Activated T-helper 9 cell treated with anti-CD3 and anti-CD28 coated beads, Interleukin-2, amount 50 U/mL, for 16 hours (primary cell): ENCODE measurements around the gene KIAA1328.
"Not testable (repeated sequence)": the region's sequence is repeated elsewhere in the genome, so short reads cannot be mapped to it uniquely, and the experiment has no call there.

ENCODE experiments used
- DNase-seq: peaks from one replicate; pipeline ENCODE4 v3.0.0-alpha.2; 2020; ENCODE audit warnings: low read depth

Gene KIAA1328

DNA sequence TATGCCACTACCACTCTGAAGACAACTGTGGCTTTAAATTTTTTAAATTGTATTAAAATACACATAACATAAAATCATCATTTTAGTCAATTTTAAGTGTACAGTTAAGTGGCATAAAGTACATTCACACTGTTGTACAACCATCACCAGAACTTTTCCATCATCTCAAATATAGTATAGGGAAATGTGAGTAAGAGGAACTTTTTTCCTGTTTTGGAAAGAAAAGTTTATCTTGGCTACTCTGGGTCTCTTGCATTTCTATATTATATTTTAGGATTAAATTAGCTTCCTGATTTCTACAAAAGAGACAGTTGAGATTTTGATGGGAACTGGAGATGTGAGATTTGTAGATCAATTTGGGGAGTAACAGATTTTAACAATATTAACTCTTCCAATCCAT is 3.4 kb upstream of the KIAA1328 start:
- no peak for DNase-seq

DNA sequence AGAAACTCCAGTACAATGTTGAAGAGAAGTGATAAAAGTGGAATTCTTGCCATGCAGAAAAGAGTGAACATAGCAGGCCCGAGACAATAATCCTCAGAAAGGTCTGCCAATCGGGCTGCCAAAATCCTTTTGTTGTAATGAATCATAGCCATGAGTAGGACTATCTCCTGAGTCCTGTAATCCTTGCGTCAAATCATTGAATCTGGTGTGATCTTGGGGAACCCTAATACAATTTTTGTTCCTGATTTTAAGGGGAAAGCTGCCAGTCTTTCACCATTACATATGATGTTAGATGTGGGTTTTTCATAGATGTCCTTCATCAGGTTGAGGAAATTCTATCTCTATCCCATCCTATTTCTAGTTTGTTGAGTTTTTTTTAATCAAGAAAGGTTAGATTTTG is 2.4 kb upstream of the KIAA1328 start:
- no peak for DNase-seq

DNA sequence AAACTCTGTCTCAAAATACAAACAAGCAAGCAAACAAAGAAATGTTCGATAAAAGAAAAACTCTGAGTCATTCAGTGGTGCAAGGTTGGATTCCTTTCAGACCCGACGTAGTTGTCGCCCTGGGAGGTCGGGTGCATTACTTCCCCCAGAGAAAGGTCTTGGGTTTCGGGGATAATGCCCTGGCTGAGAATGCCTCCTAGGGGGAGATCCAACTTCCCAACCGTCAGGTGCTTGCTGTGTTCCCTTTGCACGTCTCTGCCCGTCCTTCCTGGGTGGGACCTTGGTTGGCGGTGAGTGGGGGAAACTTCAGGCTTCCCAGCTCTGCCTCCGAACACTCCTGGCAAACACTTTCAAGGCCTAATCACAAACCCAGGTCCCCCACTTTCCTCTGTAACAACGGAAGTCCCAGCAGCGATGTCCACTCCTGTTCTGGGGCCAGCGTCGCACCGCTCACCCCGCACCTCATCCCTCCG is 734 bp upstream of the KIAA1328 start:
- no peak for DNase-seq

DNA sequence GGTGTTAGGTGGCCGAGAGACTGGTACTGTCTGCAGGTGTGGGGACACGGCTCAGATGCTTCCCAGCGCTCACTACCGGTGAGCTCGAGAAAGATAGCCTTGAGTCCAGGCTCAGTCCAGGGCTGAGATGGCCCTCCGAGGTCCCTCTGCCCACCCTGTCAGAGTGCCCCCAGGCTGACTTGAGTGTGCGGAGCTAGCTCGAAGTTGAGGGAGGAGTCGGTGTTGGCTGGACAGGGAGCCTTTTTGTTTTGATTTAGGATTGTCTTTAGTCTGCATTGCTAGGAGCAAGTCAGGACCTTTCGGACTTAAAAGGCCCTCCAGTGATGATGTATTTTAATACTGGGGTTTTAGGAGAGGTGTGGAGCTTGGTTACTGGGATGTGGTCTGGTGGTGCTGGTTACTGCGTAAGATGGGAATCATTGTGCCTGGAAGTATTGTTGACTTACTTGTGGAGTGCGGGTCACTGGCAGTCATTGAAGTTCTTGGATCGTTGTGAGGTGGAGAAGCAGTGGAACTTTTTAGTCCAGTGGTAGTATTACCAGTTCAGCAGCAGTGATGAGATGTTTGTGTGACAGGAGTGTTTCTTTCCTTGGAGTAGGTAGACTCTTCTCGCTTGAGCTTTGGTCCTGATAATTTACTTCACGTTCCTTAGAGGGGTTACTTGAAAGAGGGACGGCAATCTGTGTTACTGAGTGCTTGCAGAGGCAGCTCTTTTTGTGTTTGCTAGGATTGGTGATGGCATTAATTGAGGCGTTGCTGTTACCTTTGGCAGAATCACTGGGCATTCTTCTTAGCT is 633 bp downstream of the KIAA1328 start:
- DNase-seq = no peak

DNA sequence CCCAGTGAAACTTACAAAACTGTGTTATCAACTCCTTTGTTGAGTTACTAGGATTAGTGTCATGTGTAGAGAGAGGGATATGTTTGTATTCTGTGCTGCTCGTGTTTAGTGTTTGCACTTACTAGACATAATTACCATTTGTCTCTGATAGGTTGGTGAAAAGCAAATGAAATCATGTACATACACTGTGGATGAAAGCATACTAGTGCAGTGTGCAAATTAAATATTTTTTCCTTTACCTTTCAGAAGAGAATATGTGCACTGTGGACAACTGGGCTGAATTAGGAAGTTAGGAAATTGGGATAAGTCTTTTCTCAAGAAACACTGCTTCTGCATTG is 1.2 kb downstream of the KIAA1328 start:
- DNase-seq = no peak

DNA sequence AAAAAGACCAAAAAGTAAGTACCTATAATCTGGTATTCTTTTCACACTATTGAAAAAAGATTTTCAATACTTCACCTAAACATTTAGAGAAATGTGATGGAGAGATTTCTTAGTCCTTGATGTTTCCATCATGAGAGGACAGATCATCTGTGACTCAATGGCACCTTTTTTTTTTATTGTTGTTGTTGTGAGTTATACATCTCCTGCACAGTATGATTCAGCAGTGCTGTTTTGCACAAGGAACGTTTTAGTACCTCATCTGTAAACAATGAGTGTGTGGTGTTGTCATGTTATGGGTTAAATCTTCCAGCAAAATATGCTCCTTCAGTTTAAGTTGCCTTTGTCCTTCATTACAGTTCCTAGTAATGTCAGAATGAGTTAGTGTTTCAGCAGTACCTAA is 2.2 kb downstream of the KIAA1328 start:
- DNase-seq = no peak

DNA sequence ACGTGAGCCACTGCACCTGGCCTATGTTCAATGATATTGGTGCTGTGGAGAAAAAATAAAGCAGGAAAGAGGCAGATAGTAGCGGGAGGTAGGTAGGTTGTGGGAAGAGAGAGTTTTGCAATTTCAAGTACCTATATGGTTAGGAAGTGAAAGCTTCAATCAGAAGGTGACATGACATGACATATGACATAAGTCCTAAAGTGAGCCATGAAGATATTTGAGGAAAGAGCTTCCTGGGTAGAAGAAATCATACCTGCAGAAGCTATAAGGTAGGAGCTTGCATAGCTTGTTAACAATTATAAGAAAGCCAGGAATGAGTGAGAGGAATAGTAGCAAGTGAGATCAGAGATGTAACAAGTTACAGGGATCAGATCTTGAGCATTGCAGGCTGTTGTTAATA is 4.2 kb downstream of the KIAA1328 start:
- no peak for DNase-seq

DNA sequence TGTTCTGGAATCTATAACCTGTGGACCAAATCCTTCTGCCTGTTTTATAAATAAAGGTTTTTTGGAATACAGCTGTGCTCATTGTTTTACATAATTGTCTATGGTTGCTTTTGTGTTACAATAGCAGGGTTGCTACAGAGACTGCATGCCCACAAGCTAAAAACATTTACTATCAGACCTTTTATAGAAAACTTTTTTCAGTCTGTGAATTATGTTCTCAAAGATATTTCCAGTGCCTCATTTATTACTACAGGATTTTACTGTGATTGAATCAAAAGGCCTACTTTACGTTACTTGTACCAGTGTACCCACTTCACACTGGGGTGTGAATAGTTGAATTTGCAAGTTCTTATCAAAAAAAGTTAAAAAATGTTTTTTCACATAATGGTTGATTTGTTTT is 7.0 kb downstream of the KIAA1328 start:
- no peak for DNase-seq

DNA sequence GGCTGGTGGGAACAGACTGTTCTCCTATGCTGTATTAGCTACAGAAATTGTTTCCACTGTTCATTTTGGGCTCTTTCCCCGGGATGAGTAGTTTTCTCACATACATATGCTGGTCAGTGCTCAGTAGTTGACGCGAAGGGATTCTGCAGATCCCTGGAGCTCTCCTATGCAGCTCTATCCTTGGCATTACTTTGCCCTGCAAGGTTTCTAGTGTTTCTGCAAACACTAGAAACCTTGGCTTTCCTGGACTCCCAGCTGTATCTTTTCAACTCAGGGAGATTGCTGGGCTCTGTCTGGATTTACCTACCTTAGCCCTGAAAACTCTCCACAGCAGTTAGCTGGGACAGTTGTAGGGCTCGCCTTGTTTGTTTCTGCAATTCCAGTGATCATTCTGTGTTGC is 10.9 kb downstream of the KIAA1328 start:
- no peak for DNase-seq

DNA sequence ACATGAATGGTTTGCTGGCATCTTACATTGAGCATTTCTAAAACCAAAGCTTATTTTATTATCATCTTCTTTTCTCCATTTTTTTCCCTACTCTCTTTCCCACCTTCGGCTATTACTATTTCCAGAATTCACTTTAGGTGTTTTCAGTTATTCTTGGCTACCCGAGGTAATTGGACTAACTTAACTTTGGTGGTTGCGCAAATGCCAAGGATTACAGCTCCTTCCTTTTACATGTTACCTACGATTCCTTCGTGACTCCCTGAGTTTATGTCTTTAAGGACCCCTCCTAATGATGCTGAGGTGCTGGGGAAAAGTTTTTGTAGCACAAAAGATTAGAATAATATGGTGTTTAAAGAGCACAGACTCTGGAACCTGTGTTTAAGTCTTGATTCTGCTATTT is 14.3 kb downstream of the KIAA1328 start:
- DNase-seq = no peak

DNA sequence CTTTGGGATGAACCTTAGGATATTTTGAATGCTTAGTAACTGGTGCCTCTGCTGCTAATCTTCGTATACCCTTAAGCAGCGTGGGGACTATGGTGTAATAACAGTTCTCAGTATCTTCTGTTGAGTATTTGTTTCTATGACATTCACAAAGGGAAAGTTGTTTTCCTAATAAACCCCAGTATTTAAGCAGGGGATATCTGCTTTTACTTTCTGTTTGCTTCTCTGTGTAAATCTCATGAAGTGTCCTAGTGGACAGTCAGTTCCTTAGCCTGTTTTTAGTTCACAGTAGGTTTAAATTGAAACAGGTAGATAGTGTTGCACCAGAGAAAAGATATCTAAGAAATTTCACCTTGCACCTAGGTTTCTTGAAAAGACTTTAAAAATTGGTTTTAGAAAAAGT is 14.9 kb downstream of the KIAA1328 start:
- no peak for DNase-seq

DNA sequence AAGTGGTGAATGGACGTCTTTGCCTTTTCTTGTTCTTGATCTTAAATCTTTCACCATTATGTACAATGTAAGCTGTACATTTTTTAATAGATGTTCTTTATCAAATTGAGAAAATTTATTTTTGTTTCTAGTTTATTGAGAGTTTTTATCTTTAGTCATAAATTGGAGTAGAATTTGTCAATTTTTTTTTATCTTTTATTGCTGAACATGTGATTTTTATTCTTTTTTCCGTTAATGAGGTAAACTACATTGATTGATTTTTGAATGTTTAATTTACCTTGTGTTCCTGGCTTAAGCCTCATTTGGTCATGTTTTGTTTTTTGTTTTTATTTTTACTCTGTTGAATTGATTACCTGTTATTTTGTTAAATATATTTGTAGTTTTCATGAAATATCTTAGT is 19.7 kb downstream of the KIAA1328 start:
- no peak for DNase-seq

DNA sequence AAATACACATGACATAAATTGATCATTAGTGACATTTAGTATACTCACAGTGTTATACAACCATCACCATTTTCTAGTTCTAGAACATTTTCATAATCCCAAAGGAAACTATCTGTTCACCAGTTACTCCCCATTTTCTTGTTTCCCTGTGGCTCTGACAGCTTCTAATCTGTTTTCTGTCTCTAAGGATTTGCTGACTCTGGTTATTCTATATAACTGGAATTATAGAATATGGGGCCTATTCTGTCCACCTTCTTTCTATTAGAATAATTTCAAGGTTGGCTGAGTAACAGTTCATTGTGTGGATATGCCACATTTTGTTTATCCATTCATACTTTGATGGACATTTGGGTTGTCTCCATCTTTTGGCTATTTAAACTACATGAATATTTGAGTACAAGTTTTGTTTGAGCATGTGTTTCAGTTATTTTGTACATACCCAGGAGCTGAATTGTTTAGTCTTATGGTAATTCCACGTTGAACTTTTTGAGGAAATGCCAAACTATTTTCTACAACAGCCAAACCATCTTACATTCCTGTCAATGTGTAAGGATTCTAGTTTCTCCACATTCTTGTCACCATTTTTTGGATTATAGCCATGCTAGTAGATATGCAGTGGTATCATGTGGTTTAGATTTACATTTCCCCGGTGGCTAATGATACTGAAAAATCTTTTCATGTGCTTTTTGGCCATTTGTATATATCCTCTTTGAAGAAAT is 20.5 kb downstream of the KIAA1328 start:
- no peak for DNase-seq

DNA sequence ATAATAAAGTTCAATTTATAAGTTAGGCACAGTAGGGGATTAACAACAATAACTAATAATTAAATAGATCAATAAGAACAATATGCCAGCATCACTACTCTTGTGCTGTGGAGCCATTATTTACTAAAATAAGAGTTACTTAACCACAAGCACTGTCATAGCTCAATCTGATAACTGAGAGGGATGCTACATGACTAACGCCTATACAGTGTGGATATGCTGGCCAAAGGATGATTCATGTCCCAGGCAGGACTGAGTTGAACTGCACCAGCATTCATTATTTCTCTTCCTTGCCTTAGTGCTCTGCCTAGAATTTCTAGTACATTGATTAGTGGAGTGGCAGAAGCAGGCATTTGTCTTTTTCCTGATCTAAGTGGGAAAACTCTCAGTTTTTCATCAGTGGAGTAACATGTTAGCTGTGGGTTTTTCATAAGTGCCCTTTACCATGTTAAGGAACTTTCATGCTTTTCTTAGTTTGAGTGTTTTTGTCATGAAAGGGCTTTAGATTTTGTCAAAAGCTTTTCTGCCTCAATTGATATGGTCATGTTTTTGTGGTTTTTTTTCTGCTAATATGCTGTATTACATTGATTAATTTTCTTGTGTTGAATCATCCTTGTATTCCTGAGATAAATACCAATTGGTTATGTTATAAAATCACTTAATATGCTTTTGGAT is 21.7 kb downstream of the KIAA1328 start:
- DNase-seq = no peak

DNA sequence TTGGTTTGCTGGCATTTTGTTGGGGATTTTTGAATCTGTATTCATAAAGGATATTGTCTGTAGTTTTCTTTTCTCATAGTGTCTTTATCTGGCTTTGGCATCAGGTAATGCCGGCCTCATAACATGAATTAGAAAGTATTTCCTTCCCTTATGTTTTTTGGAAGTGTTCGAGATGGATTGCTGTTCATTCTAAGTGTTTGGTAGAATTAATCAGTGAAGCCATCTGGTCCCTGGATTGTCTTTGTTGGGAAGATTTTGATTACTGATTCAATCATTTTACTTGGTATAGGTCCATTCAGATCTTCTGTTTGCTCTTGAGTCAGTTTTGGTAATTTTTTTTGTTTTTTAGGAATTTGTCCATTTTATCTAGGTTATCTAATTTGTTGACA is 22.3 kb downstream of the KIAA1328 start:
- no peak for DNase-seq

DNA sequence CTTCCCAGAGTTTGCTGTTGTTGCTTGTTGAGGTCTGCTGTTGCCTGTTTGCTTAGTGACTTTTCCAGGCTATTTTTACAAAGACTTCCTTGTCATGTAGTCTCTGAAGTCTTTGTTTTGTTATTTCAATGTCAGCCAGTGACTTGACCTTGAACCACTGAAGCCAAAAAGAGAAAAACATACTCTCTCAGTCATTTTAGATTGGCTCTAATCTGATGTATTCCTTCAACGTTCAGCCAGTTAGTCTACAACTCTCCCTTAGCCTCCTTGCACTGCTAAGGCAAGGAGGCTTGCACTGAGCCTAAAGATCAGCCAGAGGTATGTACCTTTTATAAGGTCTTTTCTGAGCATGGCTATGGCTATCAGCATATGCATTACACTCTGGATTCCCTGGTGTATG is 27.9 kb downstream of the KIAA1328 start:
- no peak for DNase-seq

DNA sequence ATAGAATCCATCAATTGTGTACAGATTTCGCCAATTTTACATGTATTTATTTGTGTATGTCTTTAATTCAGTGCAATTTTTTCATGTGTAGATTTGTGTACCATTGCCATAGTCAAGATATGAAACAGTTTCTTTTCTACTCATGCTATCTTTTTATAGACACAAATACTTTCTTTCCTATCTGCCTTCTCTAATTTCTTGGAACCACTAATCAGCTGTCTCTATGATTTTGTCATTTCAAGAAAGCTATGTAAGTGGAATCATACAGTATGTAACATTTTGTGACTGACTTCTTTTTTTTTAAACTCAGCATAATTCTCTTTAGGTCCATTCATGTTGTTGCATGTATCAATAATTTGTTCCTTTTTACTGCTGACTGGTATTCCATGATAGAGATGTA is 33.3 kb downstream of the KIAA1328 start:
- DNase-seq = no peak

DNA sequence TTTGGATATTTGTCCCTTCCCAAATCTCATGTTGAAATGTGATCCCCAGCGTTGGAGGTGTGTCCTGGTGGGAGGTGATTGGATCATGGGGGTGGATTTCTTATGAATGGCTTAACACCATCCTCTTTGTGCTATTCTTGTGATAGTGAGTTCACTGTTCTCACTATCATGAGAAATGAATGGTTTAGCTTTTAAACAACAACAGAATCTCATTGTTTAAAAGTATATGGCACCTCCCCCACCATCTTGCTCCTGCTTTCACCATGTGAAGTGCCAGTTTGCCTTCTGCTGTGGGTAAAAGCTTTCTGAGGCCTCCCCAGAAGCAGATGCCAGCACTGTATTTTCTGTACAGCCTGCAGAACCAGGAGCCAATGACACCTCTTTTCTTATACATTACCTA is 38.1 kb downstream of the KIAA1328 start:
- no peak for DNase-seq

DNA sequence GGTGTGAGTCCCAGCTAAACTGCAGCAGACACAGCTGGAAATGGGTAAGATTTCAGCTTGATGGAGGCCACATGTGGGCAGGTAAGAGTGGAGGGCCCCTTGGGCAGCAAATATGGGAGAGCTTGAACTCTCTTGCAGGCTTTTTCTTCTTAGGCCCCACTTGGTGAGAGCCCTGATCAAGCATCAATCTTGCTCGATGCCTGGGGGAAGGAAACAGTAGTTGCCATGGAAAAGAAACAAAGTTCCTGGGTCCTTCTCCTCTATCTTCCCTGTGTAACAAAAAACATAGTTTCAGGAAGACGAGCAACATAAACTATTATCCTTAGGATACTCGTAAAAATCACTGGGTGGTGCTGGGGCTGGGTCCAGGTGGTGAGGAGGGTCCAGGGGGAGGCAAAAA is 42.9 kb downstream of the KIAA1328 start:
- no peak for DNase-seq

DNA sequence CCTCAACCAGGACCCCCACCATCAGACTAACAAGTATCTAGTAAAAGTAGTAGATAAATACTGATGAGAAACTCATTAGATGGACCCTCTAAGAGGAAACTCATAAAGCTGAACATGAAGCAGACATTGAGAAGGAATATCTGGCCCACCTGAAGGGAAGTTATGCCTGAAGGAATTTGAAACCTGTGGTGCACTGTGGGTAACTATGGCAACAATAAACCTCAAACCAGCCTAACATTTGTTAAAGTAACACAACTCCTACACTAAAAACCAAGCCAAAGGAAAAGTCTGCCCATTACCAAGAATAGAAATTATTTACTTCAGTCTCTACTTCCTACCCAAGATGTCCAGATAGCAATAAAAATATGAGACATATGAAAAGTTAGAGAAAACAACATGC is 43.4 kb downstream of the KIAA1328 start:
- DNase-seq = no peak

DNA sequence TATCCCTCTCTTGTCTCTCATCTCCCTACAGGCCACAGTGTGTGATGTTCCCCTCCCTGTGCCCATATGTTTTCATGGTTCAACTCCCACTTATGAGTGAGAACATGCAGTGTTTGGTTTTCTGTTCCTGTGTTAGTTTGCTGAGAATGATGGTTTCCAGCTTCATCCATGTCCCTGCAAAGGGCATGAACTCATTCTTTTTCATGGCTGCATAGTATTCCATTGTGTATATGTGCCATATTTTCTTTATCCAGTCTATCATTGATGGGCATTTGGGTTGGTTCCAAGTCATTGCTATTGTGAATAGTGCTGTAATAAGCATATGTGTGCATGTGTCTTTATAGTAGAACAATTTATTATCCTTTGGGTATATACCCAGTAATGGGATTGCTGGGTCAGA is 44.9 kb downstream of the KIAA1328 start:
- DNase-seq = not testable (repeated sequence)

DNA sequence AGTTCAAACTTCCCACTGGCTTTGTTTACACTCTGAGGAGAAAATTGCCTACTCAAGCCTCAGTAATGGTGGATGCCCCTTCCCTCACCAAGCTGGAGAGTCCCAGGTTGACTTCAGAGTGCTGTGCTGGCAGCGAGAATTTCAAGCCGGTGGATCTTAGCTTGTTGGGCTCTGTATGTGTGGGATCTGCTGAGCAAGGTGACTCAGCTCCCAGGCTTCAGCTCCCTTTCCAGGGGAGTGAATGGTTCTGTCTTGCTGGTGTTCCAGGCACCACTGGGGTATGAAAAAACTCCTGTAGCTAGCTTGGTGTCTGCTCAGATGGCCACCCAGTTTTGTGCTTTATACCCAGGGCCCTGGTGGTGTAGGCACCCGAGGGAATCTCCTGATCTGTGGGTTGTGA is 50.9 kb downstream of the KIAA1328 start:
- DNase-seq = not testable (repeated sequence)

DNA sequence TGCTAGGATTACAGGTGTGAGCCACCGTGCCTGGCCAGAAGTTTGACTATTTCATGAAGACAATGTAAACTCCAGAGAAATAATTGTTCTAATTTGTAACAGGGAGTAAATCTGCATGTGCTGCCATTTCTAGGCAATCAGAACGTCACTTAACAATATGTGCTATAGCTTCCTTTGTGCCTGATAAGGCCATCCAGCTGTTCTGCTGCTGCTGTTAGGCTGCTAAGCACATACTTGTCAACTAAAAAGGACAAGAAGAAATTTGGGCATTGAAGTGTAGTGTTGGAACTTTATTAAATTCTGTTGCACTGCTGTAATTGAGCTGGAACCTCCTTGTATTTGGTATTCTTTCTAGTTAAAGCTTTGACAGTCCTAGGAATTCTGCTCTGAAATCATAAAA is 57.1 kb downstream of the KIAA1328 start:
- no peak for DNase-seq
